Epithelial cell of proximal tubule (primary cell): ENCODE measurements around the gene TUBA4A. TPM values are rescaled to one million over a fixed set of nuclear protein-coding genes. Genes with fewer than 3 reads are reported as not detected.

ENCODE experiments used
- DNase-seq: peaks from one replicate; pipeline ENCODE4 v3.0.0-alpha.2; 2011; ENCODE audit warnings: low read depth
- H3K4me3 ChIP-seq: 2 replicates; pipeline ENCODE4 v1.5.1; 2011; ENCODE audit warnings: low read depth, mild to moderate bottlenecking, low read length
- CTCF ChIP-seq: conservative IDR thresholded peaks from 2 replicates; pipeline ENCODE4 v1.5.1; 2012; ENCODE audit warnings: low read depth, mild to moderate bottlenecking, low read length
- total RNA-seq: library from RNA; depleted of rRNA; stranded (reverse); fragments of >200 nt; gene quantifications from 2 replicates; pipeline ENCODE4 v1.2.3, GENCODE V29; 2015

TUBA4A gene
- total RNA-seq, 1 donor from 2014 or later: 191 TPM

GRCh38 chr2:219246559-219246958 lies 7.2 kb downstream of the TUBA4A start:
- no peak for DNase-seq
- peak overlapping the region; percentile 96 for H3K4me3 ChIP-seq
- no peak for TF ChIP-seq CTCF

GRCh38 chr2:219245899-219246230 lies 7.9 kb downstream of the TUBA4A start:
- H3K4me3 ChIP-seq: peak overlapping the region; percentile 96
- TF ChIP-seq CTCF: no peak
- DNase-seq: no peak

GRCh38 chr2:219245148-219245898 lies 8.4 kb downstream of the TUBA4A start, which contains the start of the genes GLB1L and STK16:
TSS of gene GLB1L (minus strand) at chr2:219245444. CDS start at chr2:219243573, 1,871 bp downstream.
TSS of gene STK16 (plus strand) at chr2:219245479. CDS start at chr2:219246000, 521 bp downstream.
- no peak for TF ChIP-seq CTCF
- no peak for DNase-seq
- H3K4me3 ChIP-seq: peak within 1 kb of the TSS; percentile 96

- no peak for DNase-seq
- no peak for TF ChIP-seq CTCF
- peak overlapping the region; percentile 96 for H3K4me3 ChIP-seq
Observed at GRCh38 chr2:219244789-219245147, 8.9 kb downstream of the TUBA4A start.

GRCh38 chr2:219243291-219243761 lies 10.4 kb downstream of the TUBA4A start:
- no peak for DNase-seq
- TF ChIP-seq CTCF: no peak
- H3K4me3 ChIP-seq: peak overlapping the region; percentile 61

GRCh38 chr2:219234331-219234730 lies 19.4 kb downstream of the TUBA4A start:
- no peak overlapping the region for H3K4me3 ChIP-seq
- DNase-seq: no peak
- no peak for TF ChIP-seq CTCF

- peak overlapping the region; percentile 76 for H3K4me3 ChIP-seq
- TF ChIP-seq CTCF: no peak
- no peak for DNase-seq
Observed at GRCh38 chr2:219230059-219230540, 23.6 kb downstream of the TUBA4A start.
